HG03342 (cell line): ENCODE results near the gene CD83.
"Not testable (repeated sequence)": the region's sequence is repeated elsewhere in the genome, so short reads cannot be mapped to it uniquely, and the experiment has no call there.

ENCODE experiments used
- ATAC-seq: cut with Tn5 transposase; IDR thresholded peaks from one replicate; pipeline ENCODE4 v1.9.1; 2021; ENCODE audit warnings: mild to moderate bottlenecking, moderate library complexity; ENCODE audit not compliant: unreplicated experiment

Gene CD83, protein sequence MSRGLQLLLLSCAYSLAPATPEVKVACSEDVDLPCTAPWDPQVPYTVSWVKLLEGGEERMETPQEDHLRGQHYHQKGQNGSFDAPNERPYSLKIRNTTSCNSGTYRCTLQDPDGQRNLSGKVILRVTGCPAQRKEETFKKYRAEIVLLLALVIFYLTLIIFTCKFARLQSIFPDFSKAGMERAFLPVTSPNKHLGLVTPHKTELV

DNA sequence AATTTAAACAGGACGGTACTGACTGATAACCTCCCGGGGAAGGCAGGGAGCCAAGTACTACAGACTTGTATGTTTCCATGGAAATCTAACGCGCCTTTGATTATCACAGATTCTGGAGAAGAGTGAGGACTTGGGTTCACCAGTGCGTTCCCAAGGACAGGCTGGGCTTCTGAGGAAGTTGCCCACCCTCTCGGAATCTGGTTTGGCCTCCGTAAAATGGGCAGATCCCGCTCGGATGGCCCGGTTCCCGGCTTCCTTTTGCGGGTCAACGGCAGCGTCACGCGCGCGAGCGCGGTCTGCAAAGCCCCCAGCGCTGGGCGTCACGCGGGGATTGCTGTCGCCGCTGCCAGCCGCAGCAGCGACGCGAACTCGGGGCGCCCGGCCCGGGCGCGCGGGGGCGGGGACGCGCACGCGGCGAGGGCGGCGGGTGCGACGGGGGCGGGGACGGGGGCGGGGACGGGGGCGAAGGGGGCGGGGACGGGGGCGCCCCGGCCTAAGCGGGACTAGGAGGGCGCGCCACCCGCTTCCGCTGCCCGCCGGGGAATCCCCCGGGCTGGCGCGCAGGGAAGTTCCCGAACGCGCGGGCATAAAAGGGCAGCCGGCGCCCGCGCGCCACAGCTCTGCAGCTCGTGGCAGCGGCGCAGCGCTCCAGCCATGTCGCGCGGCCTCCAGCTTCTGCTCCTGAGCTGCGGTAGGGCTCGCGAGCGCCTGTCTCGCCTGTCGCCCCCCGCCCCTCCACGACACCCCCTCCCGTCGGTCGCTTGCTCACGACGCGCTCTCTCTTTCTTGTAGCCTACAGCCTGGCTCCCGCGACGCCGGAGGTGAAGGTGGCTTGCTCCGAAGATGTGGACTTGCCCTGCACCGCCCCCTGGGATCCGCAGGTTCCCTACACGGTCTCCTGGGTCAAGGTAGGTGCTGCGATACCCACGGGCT is at the start of gene CD83:
CD83 (plus strand) TSS at position 615 of the 933 bp plus-strand sequence; CDS start at position 655, 40 bp downstream.
- peak; percentile 55 for ATAC-seq

- ATAC-seq, result no peak
Observed at GRCh38 chr6:14068133-14068532, 49.4 kb upstream of the CD83 start.

GRCh38 chr6:14068623-14069022 is 48.9 kb upstream of the CD83 start:
- ATAC-seq, result no peak

GRCh38 chr6:14070457-14070856 is 47.1 kb upstream of the CD83 start:
- ATAC-seq, result no peak

DNA sequence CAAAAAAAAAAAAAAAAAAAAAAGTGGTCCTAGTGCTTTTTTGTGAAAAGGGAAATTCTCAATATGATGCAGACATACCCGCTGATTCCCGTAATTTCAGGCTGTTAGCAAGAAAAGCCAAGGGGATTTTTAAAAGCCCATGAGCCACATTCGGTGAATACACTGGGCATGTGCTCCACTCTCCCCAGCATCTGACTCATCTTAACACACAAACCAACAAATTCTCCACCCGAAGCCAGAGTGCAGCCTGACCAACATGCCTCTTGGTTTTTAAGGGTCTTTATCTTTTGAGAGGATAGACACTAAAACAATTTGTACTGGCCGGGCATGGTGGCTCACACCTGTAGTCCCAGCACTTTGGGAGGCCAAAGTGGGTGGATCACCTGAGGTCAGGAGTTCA is 45.5 kb upstream of the CD83 start:
- ATAC-seq, result no peak

DNA sequence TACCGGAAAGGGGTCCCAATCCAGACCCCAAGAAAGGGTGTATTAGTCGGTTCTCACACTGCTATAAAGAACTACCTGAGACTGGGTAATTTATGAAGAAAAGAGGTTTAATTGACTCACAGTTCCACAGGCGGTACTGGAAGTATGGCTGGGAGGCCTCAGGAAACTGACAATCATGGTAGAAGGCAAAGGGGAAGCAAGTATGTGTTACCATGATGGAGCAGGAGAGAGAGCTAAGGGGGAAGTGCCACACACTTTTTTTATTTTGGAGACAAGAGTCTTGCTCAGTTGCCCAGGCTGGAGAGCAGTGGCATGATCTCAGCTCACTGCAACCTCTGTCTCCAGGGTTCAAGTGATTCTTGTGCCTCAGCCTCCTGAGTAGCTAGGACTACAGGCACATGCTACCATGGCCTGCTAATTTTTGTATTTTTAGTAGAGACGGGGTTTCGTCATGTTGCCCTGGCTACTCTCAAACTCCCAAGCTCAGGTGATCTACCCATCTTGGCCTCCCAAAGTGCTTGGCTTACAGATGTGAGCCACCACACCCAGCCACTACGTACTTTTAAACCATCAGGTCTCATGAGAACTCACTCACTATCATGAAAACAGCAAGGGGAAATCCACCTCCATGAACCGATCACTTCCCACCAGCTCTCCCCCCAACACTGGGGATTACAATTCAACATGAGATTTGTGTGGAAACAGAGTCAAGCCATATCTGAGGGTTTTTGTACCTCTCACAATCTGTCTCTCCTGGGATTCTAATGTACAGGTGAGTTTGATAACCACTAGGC is 43.8 kb upstream of the CD83 start:
- not testable (repeated sequence) for ATAC-seq

DNA sequence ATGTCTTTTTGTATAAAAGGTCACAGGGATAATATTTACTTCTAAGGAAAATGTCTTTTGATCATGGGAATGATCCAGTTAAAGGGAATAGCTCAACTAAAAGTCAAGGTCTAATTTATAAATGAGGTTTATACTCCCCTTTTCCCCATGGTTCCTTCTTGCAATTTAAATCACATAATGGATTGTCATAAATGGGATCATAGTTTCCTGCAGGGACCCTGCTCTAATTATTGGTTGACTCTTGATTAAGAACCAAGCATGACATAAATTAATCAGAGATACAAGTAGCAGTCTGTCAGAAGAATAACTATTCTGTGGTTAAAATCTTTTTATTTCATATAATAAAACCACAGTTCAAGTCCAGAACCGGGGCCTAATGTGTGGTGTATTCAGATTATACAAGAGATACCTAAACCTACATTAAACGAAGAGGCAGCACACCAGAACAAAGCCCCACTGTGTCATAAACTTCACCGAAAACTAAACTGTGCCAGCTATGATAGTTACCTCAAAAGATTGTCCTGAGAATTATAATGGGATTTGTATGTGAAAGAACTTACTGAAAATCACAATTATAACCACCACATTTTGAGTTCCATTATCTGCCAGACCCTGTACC is 43.0 kb upstream of the CD83 start:
- ATAC-seq, result no peak

DNA sequence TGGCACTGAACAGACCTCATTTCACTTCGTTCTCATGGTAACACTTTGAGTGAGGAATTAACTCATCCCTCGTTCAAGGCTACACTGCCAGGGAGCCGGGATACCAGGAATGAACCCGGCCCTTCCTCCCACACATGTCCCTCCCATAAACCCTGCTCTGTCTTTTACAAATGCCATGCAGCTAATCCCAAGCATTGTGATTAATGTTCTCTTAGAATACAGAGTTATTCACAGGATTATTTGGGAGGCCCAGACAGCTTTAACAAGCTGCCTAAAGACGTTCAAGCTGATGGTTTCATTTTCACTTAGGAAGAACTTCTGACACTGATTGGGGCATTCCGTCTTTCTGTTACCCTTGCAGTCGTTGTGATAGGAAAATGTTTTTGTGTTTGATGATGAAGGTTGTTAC is 42.5 kb upstream of the CD83 start:
- ATAC-seq, result peak; percentile 72

DNA sequence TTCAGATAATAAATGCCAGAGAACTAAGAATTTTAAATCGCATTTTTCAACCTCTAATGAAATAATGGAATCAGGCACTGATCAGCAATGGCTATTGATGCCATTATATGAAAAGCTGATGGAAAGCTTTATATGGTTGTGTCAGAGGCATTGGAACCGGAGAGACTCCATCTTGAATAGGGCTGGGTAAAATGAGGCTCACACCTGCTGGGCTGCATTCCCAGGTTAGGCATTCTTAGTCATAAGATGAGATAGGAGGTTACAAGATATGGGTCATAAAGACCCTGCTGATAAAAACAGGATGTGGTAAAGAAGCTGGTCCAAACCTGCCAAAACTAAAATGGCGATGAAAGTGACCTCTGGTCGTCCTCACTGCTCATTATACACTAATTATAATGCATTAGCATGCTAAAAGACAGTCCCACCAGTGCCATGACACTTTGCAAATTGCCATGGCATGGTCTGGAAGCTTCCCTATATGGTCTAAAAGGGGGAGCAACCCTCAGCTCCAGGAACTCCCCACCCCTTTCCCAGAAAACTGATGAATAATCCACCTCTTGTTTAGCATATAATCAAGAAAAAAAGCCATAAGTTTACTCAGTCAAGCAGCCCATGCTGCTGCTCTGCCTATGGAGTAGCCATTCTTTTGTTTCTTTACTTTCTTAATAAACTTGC is 40.2 kb upstream of the CD83 start:
- ATAC-seq, result no peak

GRCh38 chr6:14079433-14079832 is 38.1 kb upstream of the CD83 start:
- no peak for ATAC-seq

- no peak for ATAC-seq
Observed at GRCh38 chr6:14079971-14080370, 37.6 kb upstream of the CD83 start.

GRCh38 chr6:14081126-14081525 is 36.4 kb upstream of the CD83 start:
- no peak for ATAC-seq

GRCh38 chr6:14082771-14083170 is 34.8 kb upstream of the CD83 start:
- no peak for ATAC-seq

GRCh38 chr6:14083262-14083661 is 34.3 kb upstream of the CD83 start:
- ATAC-seq, result no peak

DNA sequence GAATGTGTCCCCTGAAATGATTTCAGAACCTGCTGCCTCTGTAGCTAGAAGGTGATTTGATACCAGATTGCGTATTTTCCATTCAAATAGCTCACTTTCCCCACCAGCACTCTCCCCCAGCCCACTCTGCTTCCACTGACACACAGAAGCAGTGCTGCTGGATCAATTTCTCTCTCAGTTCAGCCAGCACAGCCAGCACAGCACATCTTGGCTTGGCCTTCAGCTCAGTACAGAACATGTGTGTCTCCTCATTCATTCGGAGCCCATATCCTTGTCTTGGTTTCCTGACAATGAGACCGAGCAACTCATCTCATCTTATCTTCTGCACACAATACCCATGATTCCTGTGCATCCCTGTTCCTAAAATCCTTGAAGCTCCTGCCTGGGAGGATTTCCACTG is 33.8 kb upstream of the CD83 start:
- ATAC-seq, result no peak

DNA sequence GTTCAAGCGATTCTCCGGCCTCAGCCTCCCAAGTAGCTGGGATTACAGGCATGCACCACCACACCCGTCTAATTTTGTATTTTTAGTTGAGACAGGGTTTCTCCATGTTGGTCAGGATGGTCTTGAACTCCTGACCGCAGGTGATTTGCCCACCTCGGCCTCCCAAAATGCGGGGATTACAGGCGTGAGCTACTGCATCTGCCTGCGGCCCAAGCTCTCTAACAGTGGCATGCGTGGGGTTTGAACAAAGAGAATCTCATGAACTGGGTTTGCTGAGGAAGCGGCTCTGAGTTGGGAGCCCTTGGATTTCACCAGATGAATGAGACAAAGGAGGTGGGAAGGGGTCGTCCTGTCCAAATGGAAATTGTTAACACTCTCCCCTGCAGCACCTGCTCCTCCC is 33.2 kb upstream of the CD83 start:
- no peak for ATAC-seq

DNA sequence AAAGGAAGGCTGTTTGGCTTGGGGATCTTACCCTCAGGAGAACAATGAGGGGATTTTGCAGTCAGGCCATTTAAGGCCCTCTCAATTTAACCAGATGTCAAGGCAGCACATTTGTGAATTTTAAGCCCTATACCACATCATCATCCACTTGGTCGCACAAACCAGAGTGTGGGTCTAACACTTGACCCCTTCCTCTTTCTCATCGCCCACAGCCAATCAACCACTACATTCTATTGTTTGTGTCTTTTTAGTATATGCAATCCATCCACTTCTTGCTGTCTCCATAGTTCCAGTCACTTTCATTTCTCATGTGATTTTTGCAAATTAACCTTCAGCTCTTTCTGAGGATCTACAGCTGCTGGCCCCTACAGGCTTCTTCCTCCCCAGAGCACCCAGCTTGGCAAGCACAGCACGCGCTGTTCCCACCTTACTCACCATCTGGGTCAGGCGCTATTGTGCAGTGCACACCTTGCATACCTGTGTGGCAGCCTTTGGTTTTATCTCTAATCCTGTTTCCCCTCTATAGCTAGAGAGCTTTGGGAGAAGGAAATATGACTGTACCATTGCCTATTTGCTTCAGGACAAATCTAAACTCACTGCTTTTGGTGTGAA is 32.3 kb upstream of the CD83 start:
- no peak for ATAC-seq

DNA sequence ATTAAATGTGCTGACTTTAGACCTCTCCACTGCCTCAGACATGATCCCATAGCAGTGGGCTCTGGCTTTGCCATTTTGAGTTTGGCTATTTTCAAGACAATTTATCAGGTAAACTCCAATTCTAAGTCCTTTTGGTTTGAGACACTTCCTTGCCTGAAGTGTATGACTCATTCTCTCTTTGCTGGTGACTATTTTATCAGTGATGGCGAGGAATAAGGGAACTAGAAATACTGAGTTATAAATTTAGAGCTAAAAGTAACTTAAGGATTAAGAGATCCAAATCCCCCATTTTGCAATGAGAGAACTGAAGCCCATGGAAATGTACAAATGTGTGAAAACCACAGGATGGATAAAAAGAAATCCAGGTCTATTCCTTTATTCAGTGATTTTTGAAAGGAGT is 30.9 kb upstream of the CD83 start:
- ATAC-seq, result no peak

DNA sequence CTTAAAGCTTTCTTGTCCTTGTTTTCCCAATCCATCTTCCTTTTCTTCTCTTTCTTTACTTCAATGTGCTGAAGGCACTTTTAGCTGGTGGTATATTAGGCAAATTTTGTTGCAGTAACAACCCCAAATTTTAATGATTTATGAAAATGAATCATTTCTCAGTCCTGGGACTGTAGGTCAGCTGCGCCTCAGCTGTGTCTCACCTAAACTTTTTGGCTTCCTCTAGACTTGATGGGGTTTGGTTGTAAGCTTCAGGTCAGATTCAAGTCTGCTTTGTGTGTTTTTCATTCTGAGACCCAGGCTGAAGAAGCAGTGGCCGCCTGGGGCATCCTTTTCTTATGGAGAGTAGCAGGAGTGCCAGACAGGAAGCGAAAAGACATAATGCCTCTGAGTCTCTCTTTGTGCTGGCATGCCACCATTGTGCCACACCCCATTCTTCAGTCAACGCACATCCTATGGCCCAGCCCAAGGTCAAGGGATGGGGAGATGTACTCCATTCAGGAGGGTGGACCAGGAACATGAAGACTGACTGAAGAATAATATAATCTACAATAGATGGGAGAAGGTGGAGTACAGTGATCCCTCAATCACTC is 28.9 kb upstream of the CD83 start:
- no peak for ATAC-seq

DNA sequence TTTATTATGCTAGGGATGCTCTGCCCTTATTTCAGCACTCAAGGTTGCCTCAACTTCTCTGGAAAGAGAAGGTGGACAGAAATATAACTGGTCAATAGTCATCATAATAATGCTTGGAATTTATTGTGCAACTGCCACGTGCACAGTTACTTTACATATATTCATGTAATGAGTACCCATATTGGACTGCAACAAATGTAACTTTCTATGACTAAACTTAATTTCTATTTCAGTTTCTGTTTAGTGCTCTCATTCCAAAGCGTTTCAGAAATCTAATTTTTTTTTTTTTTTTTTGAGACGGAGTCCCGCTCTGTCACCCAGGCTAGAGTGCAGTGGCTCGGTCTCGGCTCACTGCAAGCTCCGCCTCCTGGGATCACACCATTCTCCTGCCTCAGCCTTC is 28.3 kb upstream of the CD83 start:
- peak; percentile 57 for ATAC-seq
